HuH-7 (cell line): Measurements from ENCODE around the gene SUGCT.
A peak's percentile ranks its signal among the peaks of the same experiment; 100 is the strongest.

Experiments used
- DNase-seq: peaks from one replicate; pipeline ENCODE4 v3.0.0; 2011; ENCODE audit warnings: low spot score

Gene SUGCT

GRCh38 chr7:40722242-40722641, 587.4 kb downstream of the SUGCT start:
- DNase-seq, result no peak

DNA sequence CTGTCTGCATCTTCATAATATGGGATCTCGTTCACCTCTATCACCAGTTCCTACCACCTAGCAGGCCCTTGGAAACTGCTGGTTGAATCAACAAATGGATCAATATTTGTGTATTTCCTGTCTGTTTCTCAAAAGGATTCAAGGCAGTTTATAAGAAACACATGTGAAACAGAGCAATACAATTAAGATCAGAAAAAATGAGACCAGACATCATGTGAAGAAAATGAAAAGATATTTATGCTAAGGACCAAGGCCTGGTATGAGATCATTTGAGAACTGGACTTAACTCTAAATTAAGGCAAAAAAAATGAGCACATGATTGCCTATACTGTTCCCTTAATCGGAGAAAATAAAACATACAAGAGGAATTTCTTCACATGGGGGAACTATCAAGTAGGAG, 589.0 kb downstream of the SUGCT start:
- no peak for DNase-seq

- DNase-seq, result no peak
Observed at GRCh38 chr7:40726559-40726958, 591.8 kb downstream of the SUGCT start.

DNA sequence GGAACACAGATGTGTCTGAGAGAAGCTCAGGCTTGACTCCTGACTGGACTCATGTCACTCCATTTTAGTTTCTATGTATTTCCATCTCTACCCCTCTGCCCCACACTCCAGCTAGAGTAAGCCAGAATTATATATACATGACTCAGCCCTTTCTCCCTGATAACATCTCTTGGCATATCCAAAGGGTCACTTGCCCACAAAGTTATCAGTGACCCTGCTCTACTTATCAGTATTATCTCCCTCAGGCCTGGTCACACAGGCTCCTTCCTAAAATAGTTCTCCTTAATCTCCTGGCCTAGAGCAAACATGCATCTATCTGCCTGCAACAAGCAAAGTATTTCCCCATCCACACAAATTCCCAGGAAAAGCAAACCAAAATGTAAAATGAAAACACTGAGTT, 598.3 kb downstream of the SUGCT start:
- peak; percentile 31 for DNase-seq

GRCh38 chr7:40733578-40733977, 598.8 kb downstream of the SUGCT start:
- peak; percentile 15 for DNase-seq

DNA sequence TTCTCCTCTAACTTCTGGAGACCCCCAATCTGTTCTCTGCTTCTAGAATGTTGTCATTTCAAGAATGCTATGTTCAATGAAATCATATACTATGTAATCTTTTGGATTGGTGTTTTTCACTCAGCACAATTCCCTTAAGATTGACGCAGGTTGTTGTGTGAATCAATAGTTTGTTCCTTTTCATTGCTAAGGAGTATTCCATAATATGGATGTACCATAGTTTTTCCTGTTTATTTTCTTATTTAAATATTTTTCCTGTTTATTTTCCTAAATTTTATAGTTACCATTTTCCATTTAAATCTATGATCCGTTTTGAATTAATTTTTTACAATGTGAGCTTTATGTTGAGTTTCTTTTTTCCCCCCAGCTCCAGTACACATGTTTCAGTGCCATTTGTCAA, 604.5 kb downstream of the SUGCT start:
- no peak for DNase-seq

DNA sequence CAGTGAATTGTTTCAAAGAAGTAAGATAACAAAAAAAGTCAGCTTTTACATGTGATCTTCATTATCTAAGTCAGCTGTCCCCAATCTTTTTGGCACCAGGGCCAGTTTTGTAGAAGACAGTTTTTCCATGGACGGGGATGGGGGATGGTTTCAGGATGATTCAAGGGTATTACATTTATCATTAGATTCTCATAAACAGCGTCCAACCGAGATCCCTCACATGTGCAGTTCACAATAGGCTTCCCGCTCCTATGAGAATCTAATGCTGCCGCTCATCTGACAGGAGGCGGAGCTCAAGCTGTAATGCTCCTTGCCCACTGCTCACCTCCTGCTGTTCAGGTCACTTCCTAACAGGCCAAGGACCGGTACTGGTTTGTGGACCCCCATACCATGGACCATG, 607.5 kb downstream of the SUGCT start:
- DNase-seq, result no peak

DNA sequence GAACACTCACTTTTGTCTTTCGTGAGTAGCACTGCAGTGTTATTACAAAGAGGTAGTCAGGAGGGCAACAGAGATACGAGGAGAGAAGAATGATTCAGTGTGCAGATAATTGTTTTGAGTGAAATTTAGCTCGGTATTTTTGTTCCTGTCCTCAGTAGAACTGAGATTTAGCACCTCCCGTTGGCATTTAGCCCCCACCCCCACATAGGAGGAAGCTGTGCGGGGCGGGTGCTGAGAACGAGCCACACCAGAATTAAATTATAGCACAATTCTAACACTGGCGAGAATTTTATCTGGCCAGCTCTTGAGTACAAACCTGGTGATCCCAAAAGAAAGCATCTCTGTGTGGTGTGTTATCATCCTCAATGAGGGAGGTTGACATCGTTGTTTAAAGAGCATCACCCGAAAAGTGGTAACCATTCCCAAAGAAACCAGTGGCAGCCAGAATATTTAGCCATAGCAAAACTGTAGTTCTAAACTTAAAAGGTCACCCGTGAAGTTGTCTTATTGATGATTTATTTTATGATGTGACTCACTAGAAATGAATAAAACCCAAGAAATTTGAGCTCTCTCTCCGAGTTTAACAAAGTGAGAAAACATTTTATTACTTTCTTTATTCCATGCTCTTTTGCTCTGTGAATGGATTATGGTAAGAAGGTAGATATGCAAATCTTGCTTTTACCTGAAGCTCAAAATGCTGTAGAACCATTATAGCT, 612.2 kb downstream of the SUGCT start:
- DNase-seq, result no peak

- no peak for DNase-seq
Observed at GRCh38 chr7:40747856-40748255, 613.1 kb downstream of the SUGCT start.

GRCh38 chr7:40749877-40750276, 615.1 kb downstream of the SUGCT start:
- DNase-seq, result no peak

DNA sequence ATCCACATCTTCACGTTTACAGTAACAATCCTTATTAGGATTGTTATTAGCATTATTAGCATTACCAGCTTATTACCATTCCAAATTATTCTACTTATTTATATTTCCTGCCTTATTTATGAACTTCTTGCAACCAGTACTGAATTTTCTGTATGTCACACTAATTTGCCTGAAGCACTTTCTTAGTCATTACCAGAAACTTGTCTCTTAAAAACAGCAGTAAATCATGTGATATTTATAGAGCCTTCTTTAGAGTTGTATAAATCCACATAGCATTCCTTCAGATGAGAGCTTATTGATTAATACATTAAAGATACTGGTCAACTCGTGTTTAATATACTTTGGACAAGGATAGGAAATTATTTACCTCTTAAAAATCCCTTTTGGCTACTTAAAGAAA, 618.6 kb downstream of the SUGCT start:
- no peak for DNase-seq

DNA sequence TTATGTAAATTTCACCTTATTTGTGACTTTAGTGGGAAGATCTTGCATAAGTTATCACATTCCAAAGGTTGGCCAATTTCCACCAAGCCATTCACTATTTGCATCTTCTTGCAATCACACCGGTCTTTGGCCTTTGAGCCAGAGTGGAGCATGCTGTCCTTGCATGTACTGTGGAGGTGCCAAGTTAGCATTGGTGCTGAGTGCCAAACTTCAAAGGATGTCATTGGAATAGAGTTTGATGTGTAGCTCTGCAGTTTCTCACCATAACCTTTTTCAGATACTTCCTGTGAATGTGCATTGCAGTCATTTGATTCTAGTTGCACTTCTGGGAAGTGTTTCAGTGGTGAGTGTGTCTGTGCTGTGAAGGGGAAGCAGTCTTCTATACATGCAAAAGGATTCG, 620.6 kb downstream of the SUGCT start:
- no peak for DNase-seq

- no peak for DNase-seq
Observed at GRCh38 chr7:40757109-40757508, 622.3 kb downstream of the SUGCT start.

GRCh38 chr7:40758590-40758989, 623.8 kb downstream of the SUGCT start:
- DNase-seq, result no peak

DNA sequence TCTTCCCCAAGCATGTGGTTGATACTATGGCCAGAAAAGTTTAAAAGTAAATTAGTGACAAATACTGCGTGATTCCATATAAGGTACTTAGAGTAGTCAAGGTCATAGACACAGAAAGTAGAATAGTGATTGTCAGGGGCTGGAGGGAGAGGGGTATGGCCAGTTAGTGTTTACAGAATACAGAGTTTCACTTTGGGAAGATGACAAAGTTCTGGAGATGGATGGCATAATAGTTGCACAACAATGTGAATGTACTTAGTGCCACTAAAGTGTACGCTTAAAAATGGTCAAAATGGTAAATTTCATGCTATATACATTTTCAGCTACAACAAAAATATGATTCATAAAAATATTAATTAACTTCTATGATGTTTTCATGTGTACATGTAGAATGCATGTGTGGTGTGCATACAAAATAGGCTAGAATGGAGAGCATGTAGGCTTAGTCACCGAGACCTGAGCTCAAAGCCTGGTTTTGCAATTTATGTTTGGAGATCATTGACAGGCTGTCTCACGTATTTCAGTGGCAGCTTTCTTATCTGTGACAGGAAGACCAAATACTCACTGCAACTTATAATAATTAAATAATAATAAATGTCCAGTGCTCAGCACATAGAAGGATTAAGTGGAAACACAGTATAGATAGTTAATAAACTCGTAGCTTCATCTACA, 625.6 kb downstream of the SUGCT start:
- peak; percentile 23 for DNase-seq

DNA sequence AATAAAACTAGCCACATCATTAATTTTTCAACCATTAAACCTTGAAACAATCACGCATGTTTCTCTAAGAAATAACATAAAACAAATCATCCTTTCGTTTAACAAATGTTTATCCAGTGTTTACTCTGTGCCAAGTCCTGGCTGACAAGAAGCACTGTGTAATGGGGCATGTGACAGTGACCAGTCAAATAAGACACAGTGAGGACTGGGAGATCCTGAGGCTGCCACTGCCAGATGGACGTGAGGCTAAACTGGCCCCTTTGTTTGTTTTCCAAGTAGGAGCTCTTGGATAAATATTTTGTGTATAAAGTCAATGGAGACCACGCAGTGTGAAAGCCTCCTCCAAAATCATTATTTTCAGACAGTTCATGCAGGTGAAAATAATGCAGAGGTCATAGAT, 626.2 kb downstream of the SUGCT start:
- no peak for DNase-seq

DNA sequence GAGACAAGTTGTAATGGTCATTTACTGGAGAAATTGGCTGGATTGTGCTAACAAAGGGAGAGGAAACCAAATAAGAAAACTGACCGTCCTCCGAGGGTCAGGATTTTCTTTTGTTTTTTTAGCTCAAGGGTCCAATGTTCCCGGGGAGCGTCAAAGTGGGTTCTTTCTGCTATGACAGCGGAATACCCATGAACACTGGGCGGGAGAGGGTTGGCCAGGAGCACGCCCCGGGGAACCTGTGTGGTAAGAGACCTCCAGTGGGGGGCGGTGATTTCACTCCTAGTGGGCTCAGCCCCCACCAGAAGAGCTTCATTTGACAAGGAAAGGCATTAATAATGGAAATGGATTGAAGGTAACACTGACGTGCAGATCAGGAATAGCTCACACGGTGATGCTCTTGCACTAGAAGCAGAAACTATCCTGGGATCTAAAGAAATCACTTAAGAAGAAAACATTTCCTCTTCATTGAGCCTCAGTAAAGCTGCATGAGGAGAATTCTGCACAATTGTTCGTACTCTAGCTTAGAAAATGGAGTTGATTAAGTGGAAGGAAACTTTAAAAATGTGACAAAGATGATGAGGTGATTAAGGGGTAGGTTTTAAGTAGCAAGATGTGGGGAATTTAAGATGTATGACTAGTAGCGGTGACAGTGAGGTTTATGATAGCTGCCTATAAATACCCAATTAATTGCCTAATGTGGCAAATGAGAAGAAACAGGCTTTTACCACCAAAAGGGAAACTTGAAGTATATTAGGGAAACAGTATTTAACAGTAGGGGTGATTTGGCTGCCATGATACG, 627.2 kb downstream of the SUGCT start:
- no peak for DNase-seq

DNA sequence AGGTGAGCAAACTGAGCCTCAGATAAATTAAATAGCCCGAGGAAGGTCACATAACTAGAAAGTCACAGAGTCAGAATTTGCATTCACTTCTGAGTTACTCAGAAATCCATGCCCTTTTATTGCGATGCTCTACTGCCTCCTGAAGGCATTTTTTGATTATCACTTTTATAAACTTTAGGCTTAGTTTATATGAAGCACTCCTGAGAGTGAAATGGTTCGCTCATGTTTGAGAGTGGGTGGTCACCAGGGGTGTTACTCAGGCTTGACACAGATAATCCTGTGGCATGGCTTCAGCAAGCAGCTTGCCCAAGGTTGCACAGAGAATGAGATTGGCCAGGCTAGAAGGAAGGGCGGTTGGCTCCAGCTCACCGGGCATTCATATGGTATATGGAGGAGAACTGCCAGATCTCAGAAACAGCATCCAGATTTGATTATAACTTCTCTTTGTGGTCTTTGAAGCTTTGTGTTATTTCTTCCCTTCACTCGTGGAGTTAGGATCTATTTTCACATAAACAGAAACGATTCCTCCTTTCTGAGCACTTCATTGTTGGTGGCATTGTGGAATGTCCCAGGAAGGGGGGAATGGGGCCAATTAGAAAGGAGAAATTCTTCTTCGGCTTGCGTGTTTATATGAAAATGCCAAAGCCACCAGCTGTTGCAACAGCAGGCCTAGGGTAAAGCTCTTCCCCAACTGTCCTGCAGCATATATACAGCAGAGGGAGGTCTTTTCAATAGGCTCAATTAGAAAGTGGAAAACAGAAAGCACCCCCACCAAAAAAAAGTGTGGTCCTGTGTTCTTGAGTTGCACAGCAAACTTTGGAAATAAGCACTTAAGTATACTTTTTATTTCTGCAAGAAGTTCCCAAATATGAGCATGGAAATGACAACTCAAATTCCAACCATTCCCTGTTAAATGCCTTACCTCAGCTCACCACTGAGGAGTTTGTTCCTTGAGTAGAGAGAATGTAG, 628.8 kb downstream of the SUGCT start:
- DNase-seq, result no peak

DNA sequence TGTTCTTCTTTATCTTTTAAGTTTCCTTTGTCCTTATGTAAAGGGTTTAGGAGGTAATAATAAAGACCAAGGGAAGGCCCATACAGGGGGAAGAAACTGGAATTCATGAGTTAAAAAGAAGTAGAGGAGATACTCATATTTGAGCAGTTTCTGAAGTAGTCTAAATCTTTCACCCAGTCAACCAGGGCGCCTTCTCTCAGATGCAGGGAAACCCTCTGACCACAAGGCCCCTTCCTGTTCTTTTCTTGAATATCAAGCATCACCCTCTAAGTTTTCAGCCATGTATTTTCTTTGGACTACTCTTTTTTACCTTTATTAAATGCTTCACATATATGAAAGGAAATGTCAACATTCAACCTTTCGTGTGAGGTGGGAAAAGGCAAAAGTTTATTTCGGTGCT, 630.8 kb downstream of the SUGCT start:
- no peak for DNase-seq

GRCh38 chr7:40772096-40772495, 637.3 kb downstream of the SUGCT start:
- no peak for DNase-seq

DNA sequence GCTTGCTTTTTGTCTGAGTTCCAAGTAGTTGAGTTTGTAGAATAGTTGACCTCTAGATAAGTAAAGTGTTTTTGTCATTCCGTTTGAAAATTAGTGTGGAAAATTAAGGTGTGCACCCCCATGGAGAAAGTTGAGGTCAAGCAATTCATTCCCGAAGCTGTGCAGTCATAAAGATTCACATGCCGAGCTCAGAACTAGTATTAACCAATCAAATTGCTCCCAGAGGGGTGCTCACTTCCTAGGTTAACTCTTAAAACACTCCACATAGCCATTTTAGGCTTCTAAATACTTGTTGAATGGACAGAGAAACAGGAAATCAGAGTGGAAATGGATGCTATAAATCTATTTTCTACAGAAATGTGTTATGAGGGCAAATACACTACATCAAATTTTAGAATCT, 638.9 kb downstream of the SUGCT start:
- no peak for DNase-seq

- no peak for DNase-seq
Observed at GRCh38 chr7:40775877-40776276, 641.1 kb downstream of the SUGCT start.
